ENCODE measurements around the gene ICAM4.
"Not testable (repeated sequence)": the region's sequence is repeated elsewhere in the genome, so short reads cannot be mapped to it uniquely, and the experiment has no call there.

Gene ICAM4

DNA sequence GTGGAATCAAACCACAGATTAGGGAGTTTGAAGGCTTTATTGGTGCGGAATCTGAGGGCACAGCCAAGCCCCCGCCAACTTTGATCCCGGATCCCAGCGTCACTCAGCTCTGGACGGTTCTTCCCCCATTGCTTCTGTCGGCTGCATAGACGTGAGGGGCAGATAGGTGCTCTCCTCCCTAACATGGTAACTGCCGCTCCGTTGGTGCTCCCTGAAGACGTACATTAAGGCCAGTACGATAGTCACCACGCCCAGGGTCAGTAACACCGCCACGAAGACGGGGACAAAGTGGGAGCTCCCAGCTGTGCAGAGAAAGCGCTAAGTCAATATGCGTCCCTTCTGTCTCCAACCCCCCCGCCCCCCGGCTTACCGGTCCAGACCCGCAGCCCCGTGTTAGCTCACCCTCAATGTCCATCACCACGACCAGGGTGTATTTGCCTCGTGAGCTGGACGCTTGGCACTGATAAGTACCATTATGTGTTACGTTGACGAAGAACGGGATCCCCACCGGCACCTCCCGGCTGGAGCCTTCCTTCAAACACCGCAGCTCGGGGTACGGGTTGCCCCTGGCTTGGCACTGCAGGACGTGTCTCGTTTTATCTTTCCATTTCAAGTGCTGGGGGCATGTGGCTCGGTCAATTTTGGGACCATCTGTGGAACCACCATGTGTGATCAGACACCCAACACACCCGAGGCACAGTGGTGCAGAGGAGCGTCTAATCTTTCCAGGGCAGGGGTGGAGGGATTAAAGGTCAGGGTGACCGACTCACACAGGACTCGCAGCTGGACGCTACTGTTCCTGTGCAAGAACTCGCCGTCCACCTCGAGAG, 47.2 kb downstream of the ICAM4 start:
- peak overlapping the region; percentile 86 for H3K4me3 ChIP-seq (ENCODE audit: low read depth, low read length)
- TF ChIP-seq, protein P1, sequence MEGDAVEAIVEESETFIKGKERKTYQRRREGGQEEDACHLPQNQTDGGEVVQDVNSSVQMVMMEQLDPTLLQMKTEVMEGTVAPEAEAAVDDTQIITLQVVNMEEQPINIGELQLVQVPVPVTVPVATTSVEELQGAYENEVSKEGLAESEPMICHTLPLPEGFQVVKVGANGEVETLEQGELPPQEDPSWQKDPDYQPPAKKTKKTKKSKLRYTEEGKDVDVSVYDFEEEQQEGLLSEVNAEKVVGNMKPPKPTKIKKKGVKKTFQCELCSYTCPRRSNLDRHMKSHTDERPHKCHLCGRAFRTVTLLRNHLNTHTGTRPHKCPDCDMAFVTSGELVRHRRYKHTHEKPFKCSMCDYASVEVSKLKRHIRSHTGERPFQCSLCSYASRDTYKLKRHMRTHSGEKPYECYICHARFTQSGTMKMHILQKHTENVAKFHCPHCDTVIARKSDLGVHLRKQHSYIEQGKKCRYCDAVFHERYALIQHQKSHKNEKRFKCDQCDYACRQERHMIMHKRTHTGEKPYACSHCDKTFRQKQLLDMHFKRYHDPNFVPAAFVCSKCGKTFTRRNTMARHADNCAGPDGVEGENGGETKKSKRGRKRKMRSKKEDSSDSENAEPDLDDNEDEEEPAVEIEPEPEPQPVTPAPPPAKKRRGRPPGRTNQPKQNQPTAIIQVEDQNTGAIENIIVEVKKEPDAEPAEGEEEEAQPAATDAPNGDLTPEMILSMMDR (IDR thresholded peaks at IDR 0.05; ENCODE audit: low read depth, low read length): no peak

DNA sequence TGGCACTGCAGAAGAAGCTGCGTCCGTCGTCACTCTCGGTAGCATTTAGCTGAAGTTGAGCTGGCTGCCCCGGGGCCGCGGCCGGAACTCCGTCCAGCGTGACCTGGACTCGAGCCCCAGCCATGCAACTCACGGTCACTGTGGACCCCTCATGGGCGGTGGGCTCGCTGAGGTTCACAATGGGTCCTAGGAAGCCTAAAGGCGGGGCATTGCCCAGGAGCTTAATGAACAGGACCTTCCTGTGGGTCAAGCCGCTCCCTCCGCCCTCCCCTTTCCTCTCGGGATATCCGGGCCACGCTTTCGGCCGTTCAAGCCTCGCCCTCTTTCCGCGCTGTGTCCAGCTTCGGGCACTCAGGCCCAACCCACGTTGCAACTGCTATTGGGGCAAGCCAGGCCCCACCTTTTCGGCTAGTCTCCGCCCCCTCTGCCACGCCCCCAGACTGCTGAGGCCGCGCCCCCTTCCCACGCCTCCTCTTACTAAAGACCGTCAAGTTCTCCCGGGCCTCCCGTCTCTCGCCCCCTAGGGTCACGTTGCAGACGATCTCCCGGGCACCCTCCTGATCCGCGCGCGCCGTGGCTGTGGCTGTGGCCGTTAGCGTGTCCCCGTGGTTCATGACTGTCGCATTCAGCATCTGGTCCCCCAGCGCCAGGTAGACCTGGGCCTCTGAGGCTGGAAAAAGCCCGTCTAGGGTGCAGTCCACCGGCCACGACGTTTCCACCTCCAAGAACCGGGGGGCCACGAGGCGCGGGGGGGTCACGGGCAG, 48.0 kb downstream of the ICAM4 start:
- TF ChIP-seq, protein P1 (IDR thresholded peaks at IDR 0.05; ENCODE audit: low read depth, low read length): 0 out of 2 replicates have a peak, but pooled peaks have one; percentile 5
- peak overlapping the region; percentile 86 for H3K4me3 ChIP-seq (ENCODE audit: low read depth, low read length)

DNA sequence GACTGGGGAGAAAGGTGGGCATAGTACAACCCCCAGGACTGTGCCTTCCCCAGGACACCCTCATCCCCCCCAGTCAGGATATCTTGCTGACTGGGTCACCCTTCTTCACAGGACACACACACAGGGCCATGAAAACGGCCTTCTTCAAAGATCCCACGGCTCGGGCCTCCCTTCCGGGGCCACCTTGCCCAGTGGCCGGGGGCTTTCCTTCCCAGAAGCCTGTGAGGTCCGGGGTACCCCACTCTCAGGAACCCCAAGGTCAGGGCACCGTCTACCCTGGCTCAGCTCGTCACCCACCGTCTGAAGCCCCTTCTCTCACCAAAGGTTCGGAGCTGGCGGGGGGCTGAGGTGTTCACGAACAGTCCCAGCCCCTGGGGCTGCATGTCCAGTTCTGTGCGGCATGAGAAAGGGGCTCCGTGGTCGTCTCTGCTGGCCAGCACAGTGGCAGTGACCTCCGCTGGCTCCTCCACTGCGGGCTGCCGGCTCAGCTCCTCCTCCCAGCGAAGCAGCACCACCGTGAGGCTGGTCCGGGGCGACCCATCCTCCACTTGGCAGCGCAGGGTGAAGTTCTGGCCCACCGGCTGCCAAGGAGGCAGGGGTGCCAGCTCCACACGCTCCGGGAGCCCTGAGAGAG, 48.7 kb downstream of the ICAM4 start:
- TF ChIP-seq, protein P1 (IDR thresholded peaks at IDR 0.05; ENCODE audit: low read depth, low read length): no peak
- no peak overlapping the region for H3K4me3 ChIP-seq (ENCODE audit: low read depth, low read length)

DNA sequence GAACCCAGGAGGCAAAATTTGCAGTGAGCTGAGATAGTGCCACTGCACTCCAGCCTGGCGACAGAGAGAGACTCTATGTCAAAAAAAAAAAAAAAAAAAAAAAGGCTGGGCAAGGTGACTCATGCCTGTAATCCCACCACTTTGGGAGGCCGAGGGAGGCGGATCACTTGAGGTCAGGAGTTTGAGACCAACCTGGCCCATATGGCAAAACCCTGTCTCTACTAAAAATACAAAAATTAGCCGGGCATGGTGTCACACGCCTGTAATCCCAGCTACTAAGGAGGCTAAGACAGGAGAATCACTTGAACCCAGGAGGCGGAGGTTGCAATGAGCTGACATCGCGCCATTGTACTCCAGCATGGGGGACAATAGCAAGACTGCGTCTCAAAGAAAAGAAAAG, 50.0 kb downstream of the ICAM4 start:
- H3K4me3 ChIP-seq (ENCODE audit: low read depth, low read length): not testable (repeated sequence)

Data from WI38 (cell line).